Activated B cell treated with CpG ODN at 0.5 μM for 24 hours (primary cell): ENCODE measurements around the gene ALDH1A2. TPM values are rescaled to one million over a fixed set of nuclear protein-coding genes. Genes with fewer than 3 reads are reported as not detected.

Experiments used
- ATAC-seq: fragments of 200-7000 bp; cut with Tn5 transposase; one replicate; pipeline ENCODE4 v1.10.0; 2021; ENCODE audit warnings: low read depth, mild to moderate bottlenecking, moderate library complexity
- CTCF ChIA-PET: fragments of 350-600 bp; sonication (Branson Sonifier 250); formaldehyde crosslinking; loops from one replicate; lab custom pipeline; 2021; ENCODE audit warnings: antibody characterized with exemption; lab: Charles Lee
- POLR2A ChIA-PET: fragments of 350-600 bp; sonication (Branson Sonifier 250); formaldehyde crosslinking; loops from one replicate; lab custom pipeline; 2021; ENCODE audit warnings: antibody characterized with exemption; lab: Charles Lee
- DNase-seq: peaks from one replicate; pipeline ENCODE4 v3.0.0; 2022
- H3K27ac Mint-ChIP-seq: one replicate; pipeline ENCODE4 v1.8.0; 2020; ENCODE audit warnings: mixed read lengths
- H3K27me3 Mint-ChIP-seq: one replicate; pipeline ENCODE4 v1.8.0; 2021; ENCODE audit warnings: mixed read lengths
- H3K36me3 Mint-ChIP-seq: one replicate; pipeline ENCODE4 v1.8.0; 2021; ENCODE audit warnings: low read depth, mixed read lengths
- H3K4me1 Mint-ChIP-seq: one replicate; pipeline ENCODE4 v1.8.0; 2021; ENCODE audit warnings: mixed read lengths
- H3K4me3 Mint-ChIP-seq: one replicate; pipeline ENCODE4 v1.8.0; 2020; ENCODE audit warnings: mild to moderate bottlenecking, mixed read lengths
- H3K9me3 Mint-ChIP-seq: one replicate; pipeline ENCODE4 v1.8.0; 2020; ENCODE audit warnings: mixed read lengths
- CTCF ChIP-seq: fragments of 200-600 bp; IDR thresholded peaks from one replicate; pipeline ENCODE4 v1.8.0; 2022; ENCODE audit warnings: antibody characterized with exemption, mild to moderate bottlenecking
- intact Hi-C: fragments of 100-400 bp; cut with micrococcal nuclease; formaldehyde crosslinking; loops from one replicate; pipeline ENCODE4 v1.15.1; 2024
- total RNA-seq: library from RNA; stranded (reverse); gene quantifications from 2 replicates; pipeline ENCODE4 v1.2.3, GENCODE V29; 2022

ALDH1A2 gene
- total RNA-seq, 1 donor from 2014 or later: not detected

- Mint-ChIP-seq H3K27ac (no peak overlapping the region), H3K4me1 (no peaks in the 10 kb centered on the region), H3K27me3 (peaks cover 3% of the 10 kb centered on the region), H3K4me3 (no peak overlapping the region), H3K9me3 (no peaks in the 10 kb centered on the region), H3K36me3 (no peaks in the 10 kb centered on the region)
- TF ChIP-seq CTCF: no peak
- intact Hi-C loops: no loop called here
- DNase-seq: no peak
- ChIA-PET CTCF (no interaction called here), POLR2A (no interaction called here)
- ATAC-seq: no peak
Observed at GRCh38 chr15:57920911-57921310, 144.6 kb downstream of the ALDH1A2 start.

GRCh38 chr15:57919754-57920153 lies 145.8 kb downstream of the ALDH1A2 start:
- no peak overlapping the region for H3K27ac Mint-ChIP-seq

GRCh38 chr15:57917998-57918397 lies 147.5 kb downstream of the ALDH1A2 start:
- Mint-ChIP-seq H3K36me3 (no peaks in the 10 kb centered on the region), H3K27me3 (peaks cover 3% of the 10 kb centered on the region), H3K9me3 (no peaks in the 10 kb centered on the region), H3K4me1 (no peaks in the 10 kb centered on the region), H3K4me3 (no peak overlapping the region), H3K27ac (no peak overlapping the region)
- no peak for TF ChIP-seq CTCF
- intact Hi-C loops: no loop called here
- ChIA-PET CTCF (no interaction called here), POLR2A (no interaction called here)
- no peak for ATAC-seq
- DNase-seq: no peak

More at GRCh38 chr15:57919754-57920153, 145.8 kb downstream of the ALDH1A2 start:
- Mint-ChIP-seq H3K9me3 (no peaks in the 10 kb centered on the region), H3K36me3 (no peaks in the 10 kb centered on the region), H3K4me3 (no peak overlapping the region), H3K4me1 (no peaks in the 10 kb centered on the region), H3K27me3 (peaks cover 3% of the 10 kb centered on the region)
- intact Hi-C loops: no loop called here
- ChIA-PET CTCF (no interaction called here), POLR2A (no interaction called here)
- no peak for ATAC-seq
- no peak for DNase-seq
- TF ChIP-seq CTCF: no peak

GRCh38 chr15:57916695-57917094 lies 148.8 kb downstream of the ALDH1A2 start:
- POLR2A ChIA-PET: no interaction called here
- no peak for TF ChIP-seq CTCF
- no peaks in the 10 kb centered on the region for H3K9me3 Mint-ChIP-seq

GRCh38 chr15:57915827-57916531 lies 149.5 kb downstream of the ALDH1A2 start:
- Mint-ChIP-seq H3K4me3 (no peak overlapping the region), H3K27me3 (peaks cover 3% of the 10 kb centered on the region), H3K27ac (no peak overlapping the region), H3K4me1 (no peaks in the 10 kb centered on the region), H3K9me3 (no peaks in the 10 kb centered on the region), H3K36me3 (no peaks in the 10 kb centered on the region)
- ATAC-seq (no peak), DNase-seq (no peak)
- intact Hi-C loops: no loop called here
- no peak for TF ChIP-seq CTCF
- ChIA-PET POLR2A (no interaction called here), CTCF (no interaction called here)

More at GRCh38 chr15:57916695-57917094, 148.8 kb downstream of the ALDH1A2 start:
- CTCF ChIA-PET: no interaction called here
- Mint-ChIP-seq H3K4me1 (no peaks in the 10 kb centered on the region), H3K36me3 (no peaks in the 10 kb centered on the region), H3K27me3 (peaks cover 3% of the 10 kb centered on the region), H3K27ac (no peak overlapping the region), H3K4me3 (no peak overlapping the region)
- ATAC-seq (no peak), DNase-seq (no peak)
- intact Hi-C loops: no loop called here
